ENCODE measurements around the gene SF3B2. TPM values are rescaled to one million over a fixed set of nuclear protein-coding genes. Genes with fewer than 3 reads are reported as not detected.
A peak's percentile ranks its signal among the peaks of the same experiment; 100 is the strongest.

SF3B2 gene
- total and polyA plus RNA-seq, 9 of the 15 experiments (the other 6 are each of a cell fraction or from before 2014, with no cell fraction given): 58.3 to 248 (median 157) TPM

GRCh38 chr11:66082946-66083698, 31.0 kb downstream of the SF3B2 start (continued):
- peak in 1 of 2 experiments; percentile 18; a peak in 2 of 4 replicates for TF ChIP-seq MNT (conservative IDR thresholded peaks at IDR 0.05)
- TF ChIP-seq ZNF445 (CRISPR knock-in tag; IDR thresholded peaks at IDR 0.05; ENCODE audit: low read depth): no peak
- 0 out of 2 replicates have a peak, but pooled peaks have one; percentile 22 for TF ChIP-seq MTA3 (IDR thresholded peaks at IDR 0.05; ENCODE audit: borderline replicate concordance)
- TF ChIP-seq E2F6 (IDR thresholded peaks at IDR 0.05; ENCODE audit: borderline replicate concordance in 1 of 2, extremely low read depth in 1 of 2, insufficient read depth in 1 of 2, insufficient read length in 1 of 2, low read depth in 1 of 2, low read length in 1 of 2, poor library complexity in 1 of 2, severe bottlenecking in 1 of 2): no peak
- TF ChIP-seq ZNF518B (CRISPR knock-in tag; IDR thresholded peaks at IDR 0.05): no peak
- no peak for TF ChIP-seq BCOR (IDR thresholded peaks at IDR 0.05)
- peak; percentile 44; the same call in 1 of the 2 replicates for TF ChIP-seq NCOR1 (IDR thresholded peaks at IDR 0.05)
- peak; percentile 73; the same call in 1 of the 2 replicates for TF ChIP-seq SMARCE1 (IDR thresholded peaks at IDR 0.05)

Data from K562 (cell line).